ENCODE results near the gene ST6GAL1. TPM values are rescaled to one million over a fixed set of nuclear protein-coding genes. Genes with fewer than 3 reads are reported as not detected.
A peak's percentile ranks its signal among the peaks of the same experiment; 100 is the strongest.

ST6GAL1 gene
- total and polyA plus RNA-seq, 2 experiments from 2014 or later = 17.6 to 65.1 TPM

DNA sequence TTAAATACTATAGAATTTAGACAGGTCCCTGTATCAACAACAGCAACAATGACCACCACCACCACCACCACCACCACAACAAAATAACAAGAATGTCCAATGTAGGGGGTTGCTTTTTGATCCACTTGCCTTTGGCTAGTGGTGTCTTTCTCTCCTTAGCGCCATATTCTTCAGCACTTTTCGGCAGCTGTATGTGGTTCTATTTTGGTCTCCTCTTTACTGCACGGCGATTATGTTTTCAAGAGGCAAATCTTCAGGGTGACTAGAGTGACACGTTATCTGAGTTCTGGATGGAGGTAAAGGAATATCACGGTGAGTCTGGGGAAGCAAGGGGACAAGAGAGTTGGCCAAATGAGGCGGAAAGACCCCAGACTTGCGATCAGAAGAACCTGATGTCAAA lies 56.1 kb downstream of the ST6GAL1 start:
- Histone ChIP-seq H3K4me1 (ENCODE audit: insufficient read depth) (peaks cover 20% of the 10 kb centered on the region), H2AFZ (no peak overlapping the region), H3F3A (replicated peaks; ENCODE audit: low read depth) (no peaks in the 10 kb centered on the region), H3K4me2 (no peak overlapping the region), H3K9me2 (ENCODE audit: insufficient read depth) (no peaks in the 10 kb centered on the region; the same call in 1 of the 2 replicates), H3K79me2 (replicated peaks; ENCODE audit: insufficient read depth) (peaks cover 9% of the 10 kb centered on the region), H4K20me1 (replicated peaks; ENCODE audit: insufficient read depth) (no peaks in the 10 kb centered on the region; the same call in 1 of the 2 replicates), H3K4me3 (no peak overlapping the region), H3K36me3 (ENCODE audit: insufficient read depth) (peaks cover 13% of the 10 kb centered on the region; the same call in 1 of the 2 replicates), H3K27me3 (ENCODE audit: insufficient read depth) (no peaks in the 10 kb centered on the region), H3K27ac (ENCODE audit: low read depth) (no peak overlapping the region)
- Mint-ChIP-seq H3K4me1 (peaks cover 39% of the 10 kb centered on the region), H3K36me3 (ENCODE audit: low read depth) (peaks cover 52% of the 10 kb centered on the region), H3K27me3 (ENCODE audit: insufficient read depth, low read depth, poor library complexity) (peaks cover 8% of the 10 kb centered on the region), H3K9me3 (peaks cover 7% of the 10 kb centered on the region; the same call in 2 of the 3 replicates), H3K4me3 (no peak overlapping the region), H3K27ac (peak overlapping the region; percentile 19; the same call in 1 of the 2 replicates)
- no peak for TF ChIP-seq JUNB (IDR thresholded peaks at IDR 0.05; ENCODE audit: unreplicated experiment)
- no peak for TF ChIP-seq CREB1 (CRISPR knock-in tag; IDR thresholded peaks at IDR 0.05; ENCODE audit: low read depth)
- TF ChIP-seq NANOG (IDR thresholded peaks at IDR 0.05; ENCODE audit: borderline replicate concordance) = no peak
- TF ChIP-seq, protein P1, sequence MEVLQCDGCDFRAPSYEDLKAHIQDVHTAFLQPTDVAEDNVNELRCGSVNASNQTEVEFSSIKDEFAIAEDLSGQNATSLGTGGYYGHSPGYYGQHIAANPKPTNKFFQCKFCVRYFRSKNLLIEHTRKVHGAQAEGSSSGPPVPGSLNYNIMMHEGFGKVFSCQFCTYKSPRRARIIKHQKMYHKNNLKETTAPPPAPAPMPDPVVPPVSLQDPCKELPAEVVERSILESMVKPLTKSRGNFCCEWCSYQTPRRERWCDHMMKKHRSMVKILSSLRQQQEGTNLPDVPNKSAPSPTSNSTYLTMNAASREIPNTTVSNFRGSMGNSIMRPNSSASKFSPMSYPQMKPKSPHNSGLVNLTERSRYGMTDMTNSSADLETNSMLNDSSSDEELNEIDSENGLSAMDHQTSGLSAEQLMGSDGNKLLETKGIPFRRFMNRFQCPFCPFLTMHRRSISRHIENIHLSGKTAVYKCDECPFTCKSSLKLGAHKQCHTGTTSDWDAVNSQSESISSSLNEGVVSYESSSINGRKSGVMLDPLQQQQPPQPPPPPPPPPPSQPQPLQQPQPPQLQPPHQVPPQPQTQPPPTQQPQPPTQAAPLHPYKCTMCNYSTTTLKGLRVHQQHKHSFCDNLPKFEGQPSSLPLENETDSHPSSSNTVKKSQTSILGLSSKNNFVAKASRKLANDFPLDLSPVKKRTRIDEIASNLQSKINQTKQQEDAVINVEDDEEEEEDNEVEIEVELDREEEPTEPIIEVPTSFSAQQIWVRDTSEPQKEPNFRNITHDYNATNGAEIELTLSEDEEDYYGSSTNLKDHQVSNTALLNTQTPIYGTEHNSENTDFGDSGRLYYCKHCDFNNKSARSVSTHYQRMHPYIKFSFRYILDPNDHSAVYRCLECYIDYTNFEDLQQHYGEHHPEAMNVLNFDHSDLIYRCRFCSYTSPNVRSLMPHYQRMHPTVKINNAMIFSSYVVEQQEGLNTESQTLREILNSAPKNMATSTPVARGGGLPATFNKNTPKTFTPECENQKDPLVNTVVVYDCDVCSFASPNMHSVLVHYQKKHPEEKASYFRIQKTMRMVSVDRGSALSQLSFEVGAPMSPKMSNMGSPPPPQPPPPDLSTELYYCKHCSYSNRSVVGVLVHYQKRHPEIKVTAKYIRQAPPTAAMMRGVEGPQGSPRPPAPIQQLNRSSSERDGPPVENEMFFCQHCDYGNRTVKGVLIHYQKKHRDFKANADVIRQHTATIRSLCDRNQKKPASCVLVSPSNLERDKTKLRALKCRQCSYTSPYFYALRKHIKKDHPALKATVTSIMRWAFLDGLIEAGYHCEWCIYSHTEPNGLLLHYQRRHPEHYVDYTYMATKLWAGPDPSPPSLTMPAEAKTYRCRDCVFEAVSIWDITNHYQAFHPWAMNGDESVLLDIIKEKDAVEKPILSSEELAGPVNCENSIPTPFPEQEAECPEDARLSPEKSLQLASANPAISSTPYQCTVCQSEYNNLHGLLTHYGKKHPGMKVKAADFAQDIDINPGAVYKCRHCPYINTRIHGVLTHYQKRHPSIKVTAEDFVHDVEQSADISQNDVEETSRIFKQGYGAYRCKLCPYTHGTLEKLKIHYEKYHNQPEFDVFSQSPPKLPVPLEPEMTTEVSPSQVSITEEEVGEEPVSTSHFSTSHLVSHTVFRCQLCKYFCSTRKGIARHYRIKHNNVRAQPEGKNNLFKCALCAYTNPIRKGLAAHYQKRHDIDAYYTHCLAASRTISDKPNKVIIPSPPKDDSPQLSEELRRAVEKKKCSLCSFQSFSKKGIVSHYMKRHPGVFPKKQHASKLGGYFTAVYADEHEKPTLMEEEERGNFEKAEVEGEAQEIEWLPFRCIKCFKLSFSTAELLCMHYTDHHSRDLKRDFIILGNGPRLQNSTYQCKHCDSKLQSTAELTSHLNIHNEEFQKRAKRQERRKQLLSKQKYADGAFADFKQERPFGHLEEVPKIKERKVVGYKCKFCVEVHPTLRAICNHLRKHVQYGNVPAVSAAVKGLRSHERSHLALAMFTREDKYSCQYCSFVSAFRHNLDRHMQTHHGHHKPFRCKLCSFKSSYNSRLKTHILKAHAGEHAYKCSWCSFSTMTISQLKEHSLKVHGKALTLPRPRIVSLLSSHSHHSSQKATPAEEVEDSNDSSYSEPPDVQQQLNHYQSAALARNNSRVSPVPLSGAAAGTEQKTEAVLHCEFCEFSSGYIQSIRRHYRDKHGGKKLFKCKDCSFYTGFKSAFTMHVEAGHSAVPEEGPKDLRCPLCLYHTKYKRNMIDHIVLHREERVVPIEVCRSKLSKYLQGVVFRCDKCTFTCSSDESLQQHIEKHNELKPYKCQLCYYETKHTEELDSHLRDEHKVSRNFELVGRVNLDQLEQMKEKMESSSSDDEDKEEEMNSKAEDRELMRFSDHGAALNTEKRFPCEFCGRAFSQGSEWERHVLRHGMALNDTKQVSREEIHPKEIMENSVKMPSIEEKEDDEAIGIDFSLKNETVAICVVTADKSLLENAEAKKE (CRISPR knock-in tag; IDR thresholded peaks at IDR 0.05) = no peak
- ATAC-seq (no peak), DNase-seq (ENCODE audit: low spot score) (no peak)

DNA sequence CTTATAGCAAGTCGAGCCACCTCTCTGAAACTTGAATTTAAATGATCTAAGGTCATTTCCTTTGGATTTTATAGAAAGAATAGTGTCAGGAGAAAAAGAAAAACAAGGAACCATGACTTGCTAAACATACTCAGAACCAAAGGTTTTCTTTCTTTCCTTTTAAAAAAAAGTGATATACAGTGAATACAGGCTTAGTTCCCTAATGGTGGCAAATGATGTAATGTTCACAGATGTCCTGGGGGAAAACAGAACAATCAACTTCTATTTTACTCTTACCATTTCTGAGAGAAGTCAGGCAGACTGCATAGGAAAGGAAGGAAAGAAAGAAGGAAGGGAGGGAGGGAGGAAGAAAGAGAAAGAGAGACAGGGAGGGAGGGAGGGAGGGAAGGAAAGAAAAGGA lies 56.5 kb downstream of the ST6GAL1 start:
- Mint-ChIP-seq H3K27me3 (ENCODE audit: insufficient read depth, low read depth, poor library complexity) (peaks cover 8% of the 10 kb centered on the region), H3K27ac (peak overlapping the region; percentile 19; the same call in 1 of the 2 replicates)
- no peak overlapping the region for H3K27ac ChIP-seq (ENCODE audit: low read depth)

More for the DNA sequence above, 56.5 kb downstream of the ST6GAL1 start:
- H4K20me1 ChIP-seq (replicated peaks; ENCODE audit: insufficient read depth) = no peaks in the 10 kb centered on the region; the same call in 1 of the 2 replicates
- peaks cover 7% of the 10 kb centered on the region; the same call in 2 of the 3 replicates for H3K9me3 Mint-ChIP-seq
- no peaks in the 10 kb centered on the region for H3K27me3 ChIP-seq (ENCODE audit: insufficient read depth)
- H3K4me1 Mint-ChIP-seq = peaks cover 41% of the 10 kb centered on the region
- H3K79me2 ChIP-seq (replicated peaks; ENCODE audit: insufficient read depth) = peaks cover 9% of the 10 kb centered on the region
- H3K9me2 ChIP-seq (ENCODE audit: insufficient read depth) = no peaks in the 10 kb centered on the region
- peaks cover 20% of the 10 kb centered on the region for H3K4me1 ChIP-seq (ENCODE audit: insufficient read depth)
- ATAC-seq = no peak
- no peak overlapping the region for H3K4me2 ChIP-seq
- TF ChIP-seq JUNB (IDR thresholded peaks at IDR 0.05; ENCODE audit: unreplicated experiment) (no peak), STAT1 (IDR thresholded peaks at IDR 0.05; ENCODE audit: unreplicated experiment) (no peak)
- no peak overlapping the region for H3K4me3 ChIP-seq
- H3K36me3 ChIP-seq (ENCODE audit: insufficient read depth) = peaks cover 13% of the 10 kb centered on the region; the same call in 1 of the 2 replicates
- H3K36me3 Mint-ChIP-seq (ENCODE audit: low read depth) = peaks cover 52% of the 10 kb centered on the region
- no peak overlapping the region for H2AFZ ChIP-seq
- H3F3A ChIP-seq (replicated peaks; ENCODE audit: low read depth) = no peaks in the 10 kb centered on the region
- DNase-seq (ENCODE audit: low spot score) = no peak
- no peak overlapping the region for H3K4me3 Mint-ChIP-seq
